ENCODE measurements around the gene HEBP1. TPM values are rescaled to one million over a fixed set of nuclear protein-coding genes. Genes with fewer than 3 reads are reported as not detected.

HEBP1 gene
- total RNA-seq, 1 experiment from 2014 or later, result 22.2 TPM

DNA sequence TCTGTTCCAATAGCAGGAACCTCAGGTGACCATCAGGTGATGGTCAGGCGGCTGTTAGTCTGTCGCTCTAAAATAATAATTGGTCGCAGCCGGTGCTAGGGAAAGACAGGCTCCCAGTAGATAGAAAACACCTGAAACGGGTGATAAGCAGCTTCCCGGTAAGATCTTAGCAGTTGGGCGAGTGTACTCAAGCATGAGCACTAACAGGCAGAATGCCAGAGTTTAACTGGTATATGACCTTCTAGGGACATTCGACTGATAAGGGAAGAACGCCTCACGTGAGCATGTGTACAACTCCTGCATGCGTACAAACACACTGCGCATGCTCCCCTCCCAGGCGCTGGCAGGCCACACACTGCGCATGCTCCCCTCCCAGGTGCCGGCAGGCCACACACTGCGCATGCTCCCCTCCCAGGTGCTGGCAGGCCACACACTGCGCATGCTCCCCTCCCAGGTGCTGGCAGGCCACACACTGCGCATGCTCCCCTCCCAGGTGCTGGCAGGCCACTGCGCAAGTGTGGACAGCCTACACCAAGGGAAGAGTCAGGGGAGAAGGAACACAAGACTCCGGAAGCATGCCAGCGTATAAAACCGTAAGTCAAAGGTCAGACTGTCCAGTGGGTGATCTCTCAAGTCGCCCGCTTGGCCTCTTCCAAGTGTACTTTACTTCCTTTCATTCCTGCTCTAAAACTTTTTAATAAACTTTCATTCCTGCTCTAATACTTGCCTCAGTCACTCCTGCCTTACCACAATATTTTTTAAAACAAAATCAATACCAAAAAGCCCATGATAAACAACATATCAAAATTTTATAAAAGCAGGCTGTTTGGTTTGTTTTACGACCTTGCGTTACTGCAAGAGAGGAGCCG lies 72.6 kb downstream of the HEBP1 start:
- Histone ChIP-seq H2BK12ac (ENCODE audit: insufficient read length, low read depth, low read length) (no peak overlapping the region), H3K27me3 (ENCODE audit: insufficient read depth, low read length) (no peaks in the 10 kb centered on the region), H3K14ac (ENCODE audit: insufficient read depth, low read length) (no peak overlapping the region), H3K18ac (ENCODE audit: insufficient read length, low read depth, low read length) (no peak overlapping the region), H4K5ac (ENCODE audit: insufficient read length, low read depth, low read length) (no peak overlapping the region), H4K91ac (ENCODE audit: insufficient read length, low read depth, low read length) (no peak overlapping the region), H2BK5ac (ENCODE audit: insufficient read length, low read length) (no peak overlapping the region), H3K9me3 (ENCODE audit: control insufficient read depth, low read depth, low read length) (no peaks in the 10 kb centered on the region), H3K9ac (ENCODE audit: extremely low read depth, insufficient read length, low read length) (peak overlapping the region; percentile 61), H3K23me2 (ENCODE audit: insufficient read length, low read depth, low read length, poor library complexity, severe bottlenecking) (no peaks in the 10 kb centered on the region), H3K4me2 (ENCODE audit: insufficient read depth, insufficient read length, low read length) (peak overlapping the region; percentile 7), H2AK5ac (ENCODE audit: insufficient read length, low read length) (no peak overlapping the region), H2BK120ac (ENCODE audit: low read depth, low read length, poor library complexity, severe bottlenecking) (no peak overlapping the region), H3K4ac (ENCODE audit: low read depth, low read length) (no peak overlapping the region), H3T11ph (ENCODE audit: low read length) (no peak overlapping the region), H3K79me2 (ENCODE audit: insufficient read depth, low read length) (no peaks in the 10 kb centered on the region), H3K56ac (ENCODE audit: insufficient read length, low read depth, low read length) (no peak overlapping the region), H3K4me1 (ENCODE audit: insufficient read depth, low read length) (no peaks in the 10 kb centered on the region; the same call in 1 of the 2 replicates), H4K8ac (replicated peaks; ENCODE audit: insufficient read length, low read depth, low read length) (no peak overlapping the region), H3K23ac (ENCODE audit: insufficient read length, low read depth, low read length) (no peak overlapping the region), H2BK20ac (ENCODE audit: low read depth, low read length, poor library complexity, severe bottlenecking) (no peak overlapping the region), H4K20me1 (ENCODE audit: control insufficient read depth, insufficient read depth, insufficient read length) (no peaks in the 10 kb centered on the region), H2AFZ (ENCODE audit: low read length) (no peak overlapping the region), H3K27ac (ENCODE audit: insufficient read length, low read depth, low read length) (no peak overlapping the region), H3K79me1 (ENCODE audit: insufficient read depth, low read depth, low read length, poor library complexity, severe bottlenecking) (no peaks in the 10 kb centered on the region), H2BK15ac (ENCODE audit: low read depth, low read length) (no peak overlapping the region)
- no peak overlapping the region; a peak in 1 of 7 replicates for H3K27ac Mint-ChIP-seq
- peaks cover 6 to 10% of the 10 kb centered on the region in 2 experiments; a peak in 4 of 5 replicates for H3K9me3 Mint-ChIP-seq
- H3K27me3 Mint-ChIP-seq (ENCODE audit: low read depth), result no peaks in the 10 kb centered on the region; the same call in 1 of the 2 replicates
- peak overlapping the region; percentile 43 to 74; a peak in 3 of 5 replicates for H3K4me3 Mint-ChIP-seq
- no peak for DNase-seq
- WGBS (ENCODE audit: extremely low coverage, insufficient read length, low lambda C conversion rate), result no CpG with 5 or more reads among the region's 27 CpGs
- peaks cover 0 to 10% (median 6%) of the 10 kb centered on the region in 3 experiments; a peak in 3 of 7 replicates for H3K36me3 Mint-ChIP-seq (ENCODE audit: insufficient read depth in 1 of 3, low read depth in 3 of 3)
- peaks cover 0 to 1% of the 10 kb centered on the region in 2 experiments; a peak in 3 of 4 replicates for H3K4me1 Mint-ChIP-seq
- no peak for TF ChIP-seq CTCF (conservative IDR thresholded peaks at IDR 0.05)

Data from H9 (cell line).